AG04450 (cell line): ENCODE data around the gene LIM2. TPM values are rescaled to one million over a fixed set of nuclear protein-coding genes. Genes with fewer than 3 reads are reported as not detected.

ENCODE experiments used
- CTCF ChIA-PET: fragments of 300-600, 350-600 bp; formaldehyde crosslinking; extraction: SDS; loops from one replicate; lab custom pipeline; 2022; ENCODE audit warnings: antibody characterized with exemption, inconsistent platforms; lab: Charles Lee
- POLR2A ChIA-PET: fragments of 350-600 bp; formaldehyde crosslinking; extraction: SDS; loops from one replicate; lab custom pipeline; 2021; ENCODE audit warnings: antibody characterized with exemption, inconsistent platforms; lab: Yijun Ruan, JAX
- DNase-seq: peaks from one replicate; pipeline ENCODE4 v3.0.0-alpha.2; 2011; ENCODE audit warnings: low read depth, low spot score
- H3K27ac ChIP-seq: one replicate; pipeline ENCODE4 v1.5.1; 2012; ENCODE audit warnings: low read depth, low read length, control low read depth
- H3K27me3 ChIP-seq: one replicate; pipeline ENCODE4 v1.6.0; 2012; ENCODE audit warnings: low read length; ENCODE audit not compliant: control insufficient read depth, insufficient read depth
- H3K4me3 ChIP-seq: 2 replicates; pipeline ENCODE4 v1.5.1; 2011; ENCODE audit warnings: mild to moderate bottlenecking, low read depth, low read length, control low read depth
- H3K9me3 ChIP-seq: 2 replicates; pipeline ENCODE4 v1.5.1; 2012; ENCODE audit warnings: low read length; ENCODE audit not compliant: control insufficient read depth, insufficient read depth
- polyA plus RNA-seq: library from polyadenylated mRNA; depleted of rRNA; stranded (reverse); fragments of >200 nt; gene quantifications from 2 replicates; pipeline ENCODE4 v1.2.3, GENCODE V29; 2011
- TF ChIP-seq, protein P1 (sequence below): IDR thresholded peaks from 2 replicates; pipeline ENCODE4 v1.5.1; 2011; ENCODE audit warnings: low read depth, low read length, control low read depth, inconsistent platforms

LIM2 gene
- polyA plus RNA-seq, 1 experiment, result not detected

DNA sequence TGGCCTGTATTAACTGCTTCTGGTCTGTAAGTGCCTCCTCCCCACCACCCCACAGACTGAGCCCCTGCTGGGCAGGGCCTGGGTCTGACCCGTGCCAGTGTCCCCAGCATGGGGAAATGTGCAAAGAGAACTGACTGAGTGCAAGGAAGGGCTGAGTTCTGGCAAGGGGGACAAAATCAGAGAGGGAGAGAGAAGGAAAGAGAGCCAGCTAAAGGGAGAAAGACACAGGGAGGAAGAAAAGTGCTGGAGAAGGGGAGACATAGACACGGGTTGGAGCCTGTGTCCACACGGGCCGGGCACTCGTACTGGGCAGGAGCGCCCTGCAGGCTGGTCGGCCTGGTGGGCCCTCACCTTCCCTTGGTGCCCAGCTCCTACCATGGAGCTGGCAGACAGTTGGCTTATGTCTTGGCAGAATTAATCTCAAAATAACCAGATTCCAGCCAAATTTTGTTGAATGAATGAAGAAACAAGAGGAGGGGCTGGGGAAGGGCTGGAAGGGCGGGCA lies 16.5 kb downstream of the LIM2 start:
- Histone ChIP-seq H3K9me3 (no peaks in the 10 kb centered on the region; the same call in 1 of the 2 replicates), H3K4me3 (no peak overlapping the region), H3K27me3 (peaks cover 6% of the 10 kb centered on the region), H3K27ac (no peak overlapping the region)
- TF ChIP-seq, protein P1, sequence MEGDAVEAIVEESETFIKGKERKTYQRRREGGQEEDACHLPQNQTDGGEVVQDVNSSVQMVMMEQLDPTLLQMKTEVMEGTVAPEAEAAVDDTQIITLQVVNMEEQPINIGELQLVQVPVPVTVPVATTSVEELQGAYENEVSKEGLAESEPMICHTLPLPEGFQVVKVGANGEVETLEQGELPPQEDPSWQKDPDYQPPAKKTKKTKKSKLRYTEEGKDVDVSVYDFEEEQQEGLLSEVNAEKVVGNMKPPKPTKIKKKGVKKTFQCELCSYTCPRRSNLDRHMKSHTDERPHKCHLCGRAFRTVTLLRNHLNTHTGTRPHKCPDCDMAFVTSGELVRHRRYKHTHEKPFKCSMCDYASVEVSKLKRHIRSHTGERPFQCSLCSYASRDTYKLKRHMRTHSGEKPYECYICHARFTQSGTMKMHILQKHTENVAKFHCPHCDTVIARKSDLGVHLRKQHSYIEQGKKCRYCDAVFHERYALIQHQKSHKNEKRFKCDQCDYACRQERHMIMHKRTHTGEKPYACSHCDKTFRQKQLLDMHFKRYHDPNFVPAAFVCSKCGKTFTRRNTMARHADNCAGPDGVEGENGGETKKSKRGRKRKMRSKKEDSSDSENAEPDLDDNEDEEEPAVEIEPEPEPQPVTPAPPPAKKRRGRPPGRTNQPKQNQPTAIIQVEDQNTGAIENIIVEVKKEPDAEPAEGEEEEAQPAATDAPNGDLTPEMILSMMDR, result no peak
- no peak for DNase-seq
- ChIA-PET POLR2A (no interaction called here), CTCF (no interaction called here)

DNA sequence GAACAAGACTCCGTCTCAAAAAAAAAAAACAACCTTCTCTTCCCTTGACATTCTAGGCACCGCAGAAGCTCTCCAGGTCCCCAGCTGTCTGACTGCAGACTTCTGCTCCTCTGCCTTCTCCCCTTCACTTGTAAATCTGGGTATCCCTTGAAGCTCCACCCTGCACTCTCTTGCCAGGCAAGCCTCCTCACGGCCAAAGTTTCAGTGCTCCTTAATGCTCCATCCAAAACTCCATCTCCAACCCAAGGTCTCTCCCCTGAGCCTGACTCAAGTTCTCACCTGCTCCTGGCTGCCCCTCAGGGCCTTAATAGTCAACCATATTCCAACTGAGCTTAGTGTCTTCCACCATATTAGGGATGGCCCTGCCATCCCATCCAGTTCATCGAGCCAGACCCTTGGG lies 17.5 kb downstream of the LIM2 start:
- POLR2A ChIA-PET, result interaction anchor here (0.7 kb wide), 1 partner anchor 24 kb away, joined by 4 read pairs; no protein-coding TSS in a partner anchor
- CTCF ChIA-PET, result no interaction called here
- TF ChIP-seq, protein P1, result no peak
- Histone ChIP-seq H3K27me3 (peaks cover 6% of the 10 kb centered on the region), H3K9me3 (no peaks in the 10 kb centered on the region; the same call in 1 of the 2 replicates), H3K4me3 (no peak overlapping the region), H3K27ac (no peak overlapping the region)
- DNase-seq, result no peak

DNA sequence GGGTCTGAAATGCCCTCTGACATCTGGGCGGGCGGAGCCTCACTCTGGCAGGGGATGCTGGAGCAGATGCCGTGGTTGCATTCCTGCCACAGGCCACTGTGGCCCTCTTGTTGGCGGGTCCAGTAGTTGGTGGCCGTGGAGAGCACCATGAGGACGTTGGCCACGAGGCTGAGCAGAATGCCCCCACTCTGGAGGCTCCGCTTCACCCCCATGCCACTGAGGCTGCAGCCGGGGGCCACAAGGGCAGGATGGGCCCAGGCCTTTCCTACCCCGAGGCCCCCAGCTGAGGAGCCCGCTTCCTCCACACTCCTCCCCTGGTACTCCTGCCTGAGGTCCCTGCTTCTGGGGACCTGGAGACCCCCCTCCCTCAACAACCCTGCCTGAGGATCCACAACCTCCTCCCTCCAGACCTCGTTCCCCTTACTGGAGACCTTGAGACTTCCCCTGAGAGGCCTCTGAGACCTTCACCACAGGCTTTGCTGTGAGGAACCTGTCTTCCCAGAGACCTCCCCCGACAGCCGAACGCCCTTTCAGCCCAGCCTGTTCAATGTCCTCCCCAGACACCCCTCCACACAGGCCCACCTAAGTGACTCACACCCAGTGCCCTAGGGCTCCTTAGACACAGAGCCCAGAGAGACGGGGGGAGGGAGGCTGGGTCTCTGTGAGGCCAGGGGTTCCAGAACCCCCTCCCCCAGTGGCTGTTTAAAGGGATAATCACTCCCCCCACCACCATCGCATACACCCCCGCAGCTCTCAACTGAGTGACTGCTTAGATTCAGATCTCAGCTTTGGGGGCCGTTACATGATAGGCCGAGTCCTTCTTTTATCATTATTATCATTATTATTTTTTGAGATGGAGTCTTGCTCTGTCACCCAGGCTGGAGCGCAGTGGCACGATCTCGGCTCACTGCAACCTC lies 19.1 kb downstream of the LIM2 start, which contains the start of gene CLDND2:
Gene CLDND2, minus strand, starts transcription at position 638 of the 917 bp plus-strand sequence. Its CDS starts 426 bp downstream, at position 212.
- POLR2A ChIA-PET, result interaction anchor here (0.6 to 1.5 kb wide), 7 partner anchors 9 to 1439 kb away, joined by 3 to 28 read pairs (median 4); no protein-coding TSS in a partner anchor
- DNase-seq, result no peak
- CTCF ChIA-PET, result interaction anchor here (1.0 to 1.4 kb wide), 4 partner anchors 9 to 31 kb away, joined by 3 to 7 read pairs (median 4); no protein-coding TSS in a partner anchor
- Histone ChIP-seq H3K27me3 (peaks cover 6% of the 10 kb centered on the region), H3K27ac (peak within 1 kb of the TSS; percentile 52), H3K4me3 (peak within 1 kb of the TSS; percentile 83), H3K9me3 (no peaks in the 10 kb centered on the region; the same call in 1 of the 2 replicates)
- TF ChIP-seq, protein P1, result no peak

DNA sequence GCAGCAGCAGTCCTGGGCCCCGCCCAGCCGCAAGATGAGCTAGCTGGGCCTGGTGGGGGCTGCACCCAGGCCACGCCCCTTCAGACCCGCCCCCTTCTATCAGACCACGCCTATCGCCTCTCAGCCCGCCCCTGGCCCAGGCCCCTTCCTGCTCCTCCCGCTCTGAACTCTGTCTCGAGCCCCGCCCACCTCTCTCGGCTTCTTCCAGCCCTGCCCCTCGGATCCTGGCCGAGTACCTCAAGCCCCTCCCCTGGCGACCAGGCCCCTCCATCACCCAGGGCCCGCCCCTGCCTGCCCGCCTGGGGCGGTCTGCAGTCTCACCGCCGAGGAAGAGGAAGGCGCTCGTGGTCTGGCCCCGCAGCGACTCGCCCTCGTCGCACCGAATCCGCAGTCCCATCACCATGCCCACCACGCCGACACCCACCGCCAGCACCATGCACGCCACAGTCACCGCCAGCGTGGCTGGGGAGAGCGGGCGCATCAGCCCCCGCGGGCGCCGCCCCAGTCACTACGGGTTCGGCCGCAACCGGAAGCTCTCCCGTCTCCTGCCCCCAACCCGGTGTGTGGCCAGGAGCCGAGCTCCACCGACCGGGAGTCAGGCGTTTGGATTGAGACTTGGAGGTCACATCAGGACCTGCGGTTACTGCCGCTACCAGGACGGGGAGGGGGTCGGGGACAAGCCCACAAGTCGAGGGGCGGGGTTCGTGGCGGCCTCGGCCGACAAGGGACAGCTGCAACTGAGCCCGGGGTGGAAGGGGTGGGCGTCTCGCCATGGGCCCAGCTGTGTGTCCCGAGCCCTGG lies 20.0 kb downstream of the LIM2 start:
- CTCF ChIA-PET, result interaction anchor here (0.7 to 1.4 kb wide), 6 partner anchors 8 to 289 kb away, joined by 3 to 7 read pairs (median 4); no protein-coding TSS in a partner anchor
- POLR2A ChIA-PET, result interaction anchor here (0.6 to 1.5 kb wide), 7 partner anchors 8 to 1438 kb away, joined by 3 to 28 read pairs (median 4); no protein-coding TSS in a partner anchor
- TF ChIP-seq, protein P1, result no peak
- peak; percentile 98 for DNase-seq
- Histone ChIP-seq H3K4me3 (peak overlapping the region; percentile 83), H3K27ac (peak overlapping the region; percentile 81), H3K27me3 (peaks cover 6% of the 10 kb centered on the region), H3K9me3 (no peaks in the 10 kb centered on the region; the same call in 1 of the 2 replicates)
